Activated B cell treated with CpG ODN at 0.5 μM for 24 hours (primary cell): ENCODE results near the gene TYMS. TPM values are rescaled to one million over a fixed set of nuclear protein-coding genes. Genes with fewer than 3 reads are reported as not detected.

ENCODE experiments used
- ATAC-seq: fragments of 200-7000 bp; cut with Tn5 transposase; one replicate; pipeline ENCODE4 v1.10.0; 2021; ENCODE audit warnings: low read depth, mild to moderate bottlenecking, moderate library complexity
- CTCF ChIA-PET: fragments of 350-600 bp; sonication (Branson Sonifier 250); formaldehyde crosslinking; loops from one replicate; lab custom pipeline; 2021; ENCODE audit warnings: antibody characterized with exemption; lab: Charles Lee
- POLR2A ChIA-PET: fragments of 350-600 bp; sonication (Branson Sonifier 250); formaldehyde crosslinking; loops from one replicate; lab custom pipeline; 2021; ENCODE audit warnings: antibody characterized with exemption; lab: Charles Lee
- DNase-seq: peaks from one replicate; pipeline ENCODE4 v3.0.0; 2022
- H3K27ac Mint-ChIP-seq: one replicate; pipeline ENCODE4 v1.8.0; 2020; ENCODE audit warnings: mixed read lengths
- H3K27me3 Mint-ChIP-seq: one replicate; pipeline ENCODE4 v1.8.0; 2021; ENCODE audit warnings: mixed read lengths
- H3K36me3 Mint-ChIP-seq: one replicate; pipeline ENCODE4 v1.8.0; 2021; ENCODE audit warnings: low read depth, mixed read lengths
- H3K4me1 Mint-ChIP-seq: one replicate; pipeline ENCODE4 v1.8.0; 2021; ENCODE audit warnings: mixed read lengths
- H3K4me3 Mint-ChIP-seq: one replicate; pipeline ENCODE4 v1.8.0; 2020; ENCODE audit warnings: mild to moderate bottlenecking, mixed read lengths
- H3K9me3 Mint-ChIP-seq: one replicate; pipeline ENCODE4 v1.8.0; 2020; ENCODE audit warnings: mixed read lengths
- intact Hi-C: fragments of 100-400 bp; cut with micrococcal nuclease; formaldehyde crosslinking; loops from one replicate; pipeline ENCODE4 v1.15.1; 2024
- total RNA-seq: library from RNA; stranded (reverse); gene quantifications from 2 replicates; pipeline ENCODE4 v1.2.3, GENCODE V29; 2022
- TF ChIP-seq, protein P1 (sequence below): fragments of 200-600 bp; IDR thresholded peaks from one replicate; pipeline ENCODE4 v1.8.0; 2022; ENCODE audit warnings: antibody characterized with exemption, mild to moderate bottlenecking

The TYMS gene
- total RNA-seq, 1 donor from 2014 or later: 4.0 TPM

GRCh38 chr18:621291-622043, 36.0 kb upstream of the TYMS start:
- H3K27me3 Mint-ChIP-seq: peaks cover 6% of the 10 kb centered on the region
- no peak for ATAC-seq
- intact Hi-C loops: loop anchor here (5.0 kb wide), 1 partner anchor 1921 kb away; no protein-coding TSS in a partner anchor
- H3K36me3 Mint-ChIP-seq: no peaks in the 10 kb centered on the region
- DNase-seq: no peak
- TF ChIP-seq, protein P1, sequence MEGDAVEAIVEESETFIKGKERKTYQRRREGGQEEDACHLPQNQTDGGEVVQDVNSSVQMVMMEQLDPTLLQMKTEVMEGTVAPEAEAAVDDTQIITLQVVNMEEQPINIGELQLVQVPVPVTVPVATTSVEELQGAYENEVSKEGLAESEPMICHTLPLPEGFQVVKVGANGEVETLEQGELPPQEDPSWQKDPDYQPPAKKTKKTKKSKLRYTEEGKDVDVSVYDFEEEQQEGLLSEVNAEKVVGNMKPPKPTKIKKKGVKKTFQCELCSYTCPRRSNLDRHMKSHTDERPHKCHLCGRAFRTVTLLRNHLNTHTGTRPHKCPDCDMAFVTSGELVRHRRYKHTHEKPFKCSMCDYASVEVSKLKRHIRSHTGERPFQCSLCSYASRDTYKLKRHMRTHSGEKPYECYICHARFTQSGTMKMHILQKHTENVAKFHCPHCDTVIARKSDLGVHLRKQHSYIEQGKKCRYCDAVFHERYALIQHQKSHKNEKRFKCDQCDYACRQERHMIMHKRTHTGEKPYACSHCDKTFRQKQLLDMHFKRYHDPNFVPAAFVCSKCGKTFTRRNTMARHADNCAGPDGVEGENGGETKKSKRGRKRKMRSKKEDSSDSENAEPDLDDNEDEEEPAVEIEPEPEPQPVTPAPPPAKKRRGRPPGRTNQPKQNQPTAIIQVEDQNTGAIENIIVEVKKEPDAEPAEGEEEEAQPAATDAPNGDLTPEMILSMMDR: no peak
- H3K4me3 Mint-ChIP-seq: no peak overlapping the region
- CTCF ChIA-PET: interaction anchor here (1.1 kb wide), 1 partner anchor 218 kb away, joined by 4 read pairs; no protein-coding TSS in a partner anchor
- H3K4me1 Mint-ChIP-seq: no peaks in the 10 kb centered on the region
- H3K9me3 Mint-ChIP-seq: no peaks in the 10 kb centered on the region
- POLR2A ChIA-PET: no interaction called here
- no peak overlapping the region for H3K27ac Mint-ChIP-seq

DNA sequence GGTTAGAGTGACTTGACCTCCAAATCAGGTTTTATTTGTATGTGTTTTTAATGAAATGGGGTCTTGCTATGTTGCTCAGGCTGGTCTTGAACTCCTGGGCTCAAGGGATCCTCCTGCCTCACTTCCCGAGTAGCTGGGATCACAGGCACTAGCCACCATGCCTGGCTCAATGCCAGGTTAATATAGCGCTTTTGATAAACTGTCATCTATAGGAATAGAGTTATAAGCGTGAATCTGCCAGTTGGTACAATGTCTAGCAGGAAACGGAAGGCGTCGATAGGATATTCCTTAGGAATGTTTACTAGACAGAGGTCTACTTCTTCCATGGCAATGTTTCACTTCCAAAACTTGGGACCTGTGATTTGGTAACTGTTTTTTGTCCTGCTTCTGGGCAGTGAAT, 35.2 kb upstream of the TYMS start:
- Mint-ChIP-seq H3K36me3 (no peaks in the 10 kb centered on the region), H3K27me3 (peaks cover 6% of the 10 kb centered on the region), H3K27ac (no peak overlapping the region), H3K4me3 (no peak overlapping the region), H3K9me3 (no peaks in the 10 kb centered on the region), H3K4me1 (no peaks in the 10 kb centered on the region)
- intact Hi-C loops: loop anchor here (5.0 kb wide), 1 partner anchor 1920 kb away; no protein-coding TSS in a partner anchor
- no peak for ATAC-seq
- ChIA-PET POLR2A (no interaction called here), CTCF (interaction anchor here (4.8 kb wide), 1 partner anchor 209 kb away, joined by 49 read pairs; no protein-coding TSS in a partner anchor)
- TF ChIP-seq, protein P1: no peak
- no peak for DNase-seq

DNA sequence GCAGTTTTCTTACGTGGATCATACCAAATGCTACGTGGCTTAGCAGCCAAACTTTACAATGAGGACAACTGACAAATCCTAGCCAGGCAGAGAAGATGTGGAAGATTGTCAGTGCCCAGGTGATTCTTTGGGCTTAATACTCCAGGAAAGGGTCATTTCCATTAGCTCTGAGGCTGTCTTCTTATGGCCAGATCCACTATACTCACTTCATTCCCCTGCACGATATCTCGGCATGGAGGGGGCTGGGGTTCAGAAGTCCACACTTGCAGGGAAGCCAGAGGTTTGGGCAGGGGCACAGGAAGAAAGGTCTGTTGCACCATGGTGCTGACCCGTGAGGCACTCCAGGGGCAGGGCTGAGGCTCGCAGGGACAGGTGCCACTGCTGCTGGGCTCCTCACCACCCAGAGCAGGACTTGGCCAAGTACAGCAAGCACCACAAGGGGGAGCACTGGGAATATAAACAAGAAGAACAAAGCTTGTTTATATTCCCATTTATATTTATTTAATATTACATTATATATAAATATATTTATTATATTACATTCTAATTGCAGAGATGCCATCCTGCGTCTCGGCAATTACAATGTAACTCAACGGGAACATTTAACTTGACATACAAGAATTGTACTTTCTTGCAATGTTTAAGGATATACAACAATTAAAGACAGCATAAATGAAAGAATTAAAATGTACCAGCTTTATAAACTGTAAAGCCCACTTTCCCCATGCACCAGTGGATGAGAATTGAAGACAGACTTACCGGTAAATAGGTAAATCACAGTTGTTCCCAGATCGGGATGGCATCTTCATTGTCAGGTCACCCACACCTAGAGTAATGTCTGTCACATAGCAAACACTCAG, 33.5 kb upstream of the TYMS start:
- DNase-seq (peak; percentile 15), ATAC-seq (no peak)
- intact Hi-C loops: loop anchor here (1.0 to 5.0 kb wide), 2 partner anchors 207 to 1918 kb away; no protein-coding TSS in a partner anchor
- no peaks in the 10 kb centered on the region for H3K9me3 Mint-ChIP-seq
- H3K27ac Mint-ChIP-seq: no peak overlapping the region
- no peaks in the 10 kb centered on the region for H3K36me3 Mint-ChIP-seq
- H3K27me3 Mint-ChIP-seq: peaks cover 6% of the 10 kb centered on the region
- TF ChIP-seq, protein P1: no peak
- H3K4me3 Mint-ChIP-seq: no peak overlapping the region
- ChIA-PET POLR2A (no interaction called here), CTCF (interaction anchor here (0.6 to 4.8 kb wide), 10 partner anchors 10 to 1923 kb away, joined by 3 to 49 read pairs (median 4); partner anchors contain the start of gene TYMS)
- no peaks in the 10 kb centered on the region for H3K4me1 Mint-ChIP-seq

GRCh38 chr18:627231-627630, 30.2 kb upstream of the TYMS start:
- Mint-ChIP-seq H3K27ac (no peak overlapping the region), H3K4me1 (no peaks in the 10 kb centered on the region), H3K9me3 (no peaks in the 10 kb centered on the region), H3K4me3 (no peak overlapping the region), H3K27me3 (peaks cover 9% of the 10 kb centered on the region), H3K36me3 (no peaks in the 10 kb centered on the region)
- POLR2A ChIA-PET: no interaction called here
- ATAC-seq: no peak
- CTCF ChIA-PET: interaction anchor here (1.1 to 4.8 kb wide), 3 partner anchors 9 to 204 kb away, joined by 5 to 49 read pairs (median 20); no protein-coding TSS in a partner anchor
- DNase-seq: no peak
- intact Hi-C loops: no loop called here
- TF ChIP-seq, protein P1: no peak
